ENCODE data around the gene ATP1A1. TPM values are rescaled to one million over a fixed set of nuclear protein-coding genes. Genes with fewer than 3 reads are reported as not detected.
A peak's percentile ranks its signal among the peaks of the same experiment; 100 is the strongest.

The ATP1A1 gene
- total and polyA plus RNA-seq, 9 of the 15 experiments (the other 6 are each of a cell fraction or from before 2014, with no cell fraction given): 99.3 to 513 (median 234) TPM

- 0 out of 6 replicates have a peak, but pooled peaks of 1 of the 3 experiments have one; percentile 26 for TF ChIP-seq ZBTB11 (CRISPR knock-in tag; IDR thresholded peaks at IDR 0.05)
- 0 out of 2 replicates have a peak, but pooled peaks have one; percentile 4 for TF ChIP-seq JUNB (CRISPR knock-in tag; conservative IDR thresholded peaks at IDR 0.05)
- peak; percentile 63 for TF ChIP-seq ATF3 (IDR thresholded peaks at IDR 0.05)
- no peak for TF ChIP-seq ATF3 (CRISPR knock-in tag; conservative IDR thresholded peaks at IDR 0.05)
- TF ChIP-seq ARID3B (CRISPR knock-in tag; IDR thresholded peaks at IDR 0.05; ENCODE audit: borderline replicate concordance): no peak
- TF ChIP-seq WHSC1 (IDR thresholded peaks at IDR 0.05; ENCODE audit: low read length): no peak
- peak; percentile 45 for TF ChIP-seq DPF2 (IDR thresholded peaks at IDR 0.05)
- TF ChIP-seq ZNF239 (CRISPR knock-in tag; IDR thresholded peaks at IDR 0.05): no peak
- TF ChIP-seq ZNF830 (CRISPR knock-in tag; IDR thresholded peaks at IDR 0.05): no peak
- peak; percentile 44 for TF ChIP-seq C11orf30 (IDR thresholded peaks at IDR 0.05; ENCODE audit: low read depth)
- 0 out of 2 replicates have a peak, but pooled peaks have one; percentile 5 for TF ChIP-seq POLR2AphosphoS5 (IDR thresholded peaks at IDR 0.05; ENCODE audit: control insufficient read depth, insufficient read depth, low read depth, low read length)
- peak; percentile 33; the same call in 1 of the 2 replicates for TF ChIP-seq SMARCE1 (IDR thresholded peaks at IDR 0.05)
- TF ChIP-seq HDAC1 (IDR thresholded peaks at IDR 0.05): 0 out of 4 replicates have a peak, but pooled peaks of 1 of the 2 experiments have one; percentile 38
- peak; percentile 39; the same call in 1 of the 2 replicates for TF ChIP-seq MAFG (tag; conservative IDR thresholded peaks at IDR 0.05)
- no peak for TF ChIP-seq ZNF592 (IDR thresholded peaks at IDR 0.05)
- TF ChIP-seq EZH2 (IDR thresholded peaks at IDR 0.05; ENCODE audit: borderline replicate concordance, low read depth, low read length): no peak
Observed at GRCh38 chr1:116375887-116376728, 3.1 kb downstream of the ATP1A1 start (continued).
